SU-DHL-6 (cell line): ENCODE data around the gene TNFRSF4.
A peak's percentile ranks its signal among the peaks of the same experiment; 100 is the strongest.

Experiments
- H2AFZ ChIP-seq: fragments of 200-600 bp; sonication (generic); 2 replicates; pipeline ENCODE4 v1.6.1; 2014; ENCODE audit warnings: low read depth, mild to moderate bottlenecking, moderate library complexity, mixed read lengths, antibody characterized with exemption, low read length; ENCODE audit not compliant: severe bottlenecking
- H3F3A ChIP-seq: fragments of 200-600 bp; shearing (Covaris generic); 2 replicates; pipeline ENCODE4 v1.6.0; 2016; ENCODE audit warnings: antibody characterized with exemption, mild to moderate bottlenecking; ENCODE audit not compliant: insufficient read depth
- H3K27ac ChIP-seq: fragments of 200-600 bp; sonication (generic); 2 replicates; pipeline ENCODE4 v1.5.1; 2016; ENCODE audit warnings: low read depth, mild to moderate bottlenecking, low read length, moderate library complexity, mixed read lengths
- H3K27me3 ChIP-seq: fragments of 200-600 bp; sonication (generic), shearing (Covaris generic); 2 replicates; pipeline ENCODE4 v1.6.0; 2014; ENCODE audit warnings: mild to moderate bottlenecking, low read length
- H3K36me3 ChIP-seq: fragments of 200-600 bp; sonication (generic); 2 replicates; pipeline ENCODE4 v1.6.1; 2014; ENCODE audit warnings: mild to moderate bottlenecking, low read length, mixed read lengths
- H3K4me2 ChIP-seq: fragments of 300-600, 200-600 bp; shearing (Covaris generic), sonication (generic); 2 replicates; pipeline ENCODE4 v1.6.0; 2014; ENCODE audit warnings: low read length, low read depth, mild to moderate bottlenecking; ENCODE audit not compliant: poor library complexity, severe bottlenecking
- H3K4me3 ChIP-seq: fragments of 200-600 bp; sonication (generic); 2 replicates; pipeline ENCODE4 v1.5.1; 2014; ENCODE audit warnings: antibody characterized with exemption, low read length, mild to moderate bottlenecking, mixed read lengths; ENCODE audit not compliant: insufficient read depth, poor library complexity, severe bottlenecking
- H3K79me2 ChIP-seq: fragments of 200-600 bp; sonication (generic); 2 replicates; pipeline ENCODE4 v1.6.1; 2014; ENCODE audit warnings: mild to moderate bottlenecking, low read length, moderate library complexity; ENCODE audit not compliant: insufficient read depth
- H3K9ac ChIP-seq: fragments of 200-600 bp; sonication (generic); 2 replicates; pipeline ENCODE4 v1.7.0; 2014; ENCODE audit warnings: mild to moderate bottlenecking, low read length
- H3K9me2 ChIP-seq: fragments of 200-600 bp; sonication (generic); replicated peaks from 2 replicates; pipeline ENCODE4 v1.6.1; 2014; ENCODE audit warnings: low read length; ENCODE audit not compliant: insufficient read depth
- H3K9me3 ChIP-seq: fragments of 200-600 bp; sonication (generic); 2 replicates; pipeline ENCODE4 v1.6.1; 2014; ENCODE audit warnings: low read length, mixed read lengths; ENCODE audit not compliant: insufficient read depth
- H4K20me1 ChIP-seq: fragments of 200-600 bp; sonication (generic); 2 replicates; pipeline ENCODE4 v1.6.1; 2014; ENCODE audit warnings: low read depth, mild to moderate bottlenecking, antibody characterized with exemption, low read length, moderate library complexity, mixed read lengths
- CTCF ChIP-seq: fragments of 200-600 bp; sonication (generic); IDR thresholded peaks from one replicate; pipeline ENCODE4 v1.5.1; 2017; ENCODE audit warnings: antibody characterized with exemption, mild to moderate bottlenecking, low read length, moderate library complexity; ENCODE audit not compliant: insufficient read depth, poor library complexity, severe bottlenecking
- EZH2phosphoT487 ChIP-seq: fragments of 200-600 bp; sonication (generic), shearing (Covaris generic); conservative IDR thresholded peaks from 2 replicates; pipeline ENCODE4 v1.6.1; 2018; ENCODE audit warnings: mild to moderate bottlenecking, antibody characterized with exemption, low read length, moderate library complexity, mixed read lengths

The TNFRSF4 gene

DNA sequence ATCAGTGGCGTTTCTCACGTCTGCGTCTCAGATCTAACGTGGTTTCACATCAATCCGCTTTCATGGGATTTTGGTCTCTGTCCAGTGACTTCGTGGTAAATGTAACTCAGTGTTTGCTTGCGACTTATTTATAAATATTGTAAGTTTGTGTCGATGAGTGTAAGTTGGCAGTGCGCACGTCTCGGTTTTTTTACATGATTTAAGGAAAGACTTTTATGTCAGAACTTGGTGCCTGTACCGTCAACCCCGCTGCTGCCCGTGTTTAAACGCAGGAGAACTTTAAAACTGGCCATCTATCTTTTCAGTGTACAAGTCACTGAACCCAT is 19.6 kb upstream of the TNFRSF4 start:
- H3K36me3 ChIP-seq: no peaks in the 10 kb centered on the region
- no peak overlapping the region for H3K27ac ChIP-seq
- H3K4me3 ChIP-seq: no peak overlapping the region
- H3K9me3 ChIP-seq: no peaks in the 10 kb centered on the region
- no peaks in the 10 kb centered on the region for H3K27me3 ChIP-seq
- no peak overlapping the region for H3K4me2 ChIP-seq
- TF ChIP-seq EZH2phosphoT487: no peak
- no peak for TF ChIP-seq CTCF
- H3F3A ChIP-seq: no peaks in the 10 kb centered on the region
- H4K20me1 ChIP-seq: no peaks in the 10 kb centered on the region
- H2AFZ ChIP-seq: no peak overlapping the region
- no peak overlapping the region for H3K9ac ChIP-seq
- peaks cover 30% of the 10 kb centered on the region for H3K79me2 ChIP-seq
- H3K9me2 ChIP-seq: no peaks in the 10 kb centered on the region

- no peak overlapping the region for H3K9ac ChIP-seq
- no peak overlapping the region for H3K27ac ChIP-seq
- no peaks in the 10 kb centered on the region for H4K20me1 ChIP-seq
- H3K27me3 ChIP-seq: no peaks in the 10 kb centered on the region
- no peak overlapping the region for H2AFZ ChIP-seq
- TF ChIP-seq EZH2phosphoT487 (no peak), CTCF (no peak)
- H3K4me3 ChIP-seq: no peak overlapping the region
- no peaks in the 10 kb centered on the region for H3K36me3 ChIP-seq
- peak overlapping the region; percentile 35 for H3K4me2 ChIP-seq
- no peaks in the 10 kb centered on the region for H3K9me2 ChIP-seq
- no peaks in the 10 kb centered on the region for H3F3A ChIP-seq
- peaks cover 33% of the 10 kb centered on the region for H3K79me2 ChIP-seq
- H3K9me3 ChIP-seq: no peaks in the 10 kb centered on the region
Observed at GRCh38 chr1:1232796-1233566, 19.0 kb upstream of the TNFRSF4 start.

DNA sequence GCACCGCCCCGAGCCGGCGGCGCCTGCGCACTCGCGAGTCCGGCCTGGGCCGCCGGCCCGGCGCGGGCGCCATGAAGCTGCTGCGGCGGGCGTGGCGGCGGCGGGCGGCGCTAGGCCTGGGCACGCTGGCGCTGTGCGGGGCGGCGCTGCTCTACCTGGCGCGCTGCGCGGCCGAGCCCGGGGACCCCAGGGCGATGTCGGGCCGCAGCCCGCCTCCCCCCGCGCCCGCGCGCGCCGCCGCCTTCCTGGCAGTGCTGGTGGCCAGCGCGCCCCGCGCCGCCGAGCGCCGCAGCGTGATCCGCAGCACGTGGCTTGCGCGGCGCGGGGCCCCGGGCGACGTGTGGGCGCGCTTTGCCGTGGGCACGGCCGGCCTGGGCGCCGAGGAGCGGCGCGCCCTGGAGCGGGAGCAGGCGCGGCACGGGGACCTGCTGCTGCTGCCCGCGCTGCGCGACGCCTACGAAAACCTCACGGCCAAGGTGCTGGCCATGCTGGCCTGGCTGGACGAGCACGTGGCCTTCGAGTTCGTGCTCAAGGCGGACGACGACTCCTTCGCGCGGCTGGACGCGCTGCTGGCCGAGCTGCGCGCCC is 18.3 kb upstream of the TNFRSF4 start, which contains the start of gene B3GALT6:
B3GALT6 (plus strand) TSS at position 30 of the 588 bp plus-strand sequence; CDS start at position 72, 42 bp downstream.
- Histone ChIP-seq H2AFZ (peak within 1 kb of the TSS; percentile 62), H3K27ac (peak within 1 kb of the TSS; percentile 53), H3K36me3 (no peaks in the 10 kb centered on the region), H3K9me2 (no peaks in the 10 kb centered on the region), H3K9ac (peak within 1 kb of the TSS; percentile 87), H3F3A (no peaks in the 10 kb centered on the region), H3K9me3 (no peaks in the 10 kb centered on the region), H4K20me1 (no peaks in the 10 kb centered on the region), H3K4me3 (peak within 1 kb of the TSS; percentile 77), H3K27me3 (no peaks in the 10 kb centered on the region), H3K79me2 (peaks cover 35% of the 10 kb centered on the region), H3K4me2 (peak within 1 kb of the TSS; percentile 90)
- no peak for TF ChIP-seq EZH2phosphoT487
- no peak for TF ChIP-seq CTCF
